ENCODE measurements around the gene ERFE. TPM values are rescaled to one million over a fixed set of nuclear protein-coding genes. Genes with fewer than 3 reads are reported as not detected.
"Not testable (repeated sequence)": the region's sequence is repeated elsewhere in the genome, so short reads cannot be mapped to it uniquely, and the experiment has no call there.

ERFE gene, protein sequence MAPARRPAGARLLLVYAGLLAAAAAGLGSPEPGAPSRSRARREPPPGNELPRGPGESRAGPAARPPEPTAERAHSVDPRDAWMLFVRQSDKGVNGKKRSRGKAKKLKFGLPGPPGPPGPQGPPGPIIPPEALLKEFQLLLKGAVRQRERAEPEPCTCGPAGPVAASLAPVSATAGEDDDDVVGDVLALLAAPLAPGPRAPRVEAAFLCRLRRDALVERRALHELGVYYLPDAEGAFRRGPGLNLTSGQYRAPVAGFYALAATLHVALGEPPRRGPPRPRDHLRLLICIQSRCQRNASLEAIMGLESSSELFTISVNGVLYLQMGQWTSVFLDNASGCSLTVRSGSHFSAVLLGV
- total RNA-seq (2014; rRNA removed; shearing (Covaris generic); ENCODE audit: low replicate concordance) = 11.1 and 24.6 TPM in 2 replicates

DNA sequence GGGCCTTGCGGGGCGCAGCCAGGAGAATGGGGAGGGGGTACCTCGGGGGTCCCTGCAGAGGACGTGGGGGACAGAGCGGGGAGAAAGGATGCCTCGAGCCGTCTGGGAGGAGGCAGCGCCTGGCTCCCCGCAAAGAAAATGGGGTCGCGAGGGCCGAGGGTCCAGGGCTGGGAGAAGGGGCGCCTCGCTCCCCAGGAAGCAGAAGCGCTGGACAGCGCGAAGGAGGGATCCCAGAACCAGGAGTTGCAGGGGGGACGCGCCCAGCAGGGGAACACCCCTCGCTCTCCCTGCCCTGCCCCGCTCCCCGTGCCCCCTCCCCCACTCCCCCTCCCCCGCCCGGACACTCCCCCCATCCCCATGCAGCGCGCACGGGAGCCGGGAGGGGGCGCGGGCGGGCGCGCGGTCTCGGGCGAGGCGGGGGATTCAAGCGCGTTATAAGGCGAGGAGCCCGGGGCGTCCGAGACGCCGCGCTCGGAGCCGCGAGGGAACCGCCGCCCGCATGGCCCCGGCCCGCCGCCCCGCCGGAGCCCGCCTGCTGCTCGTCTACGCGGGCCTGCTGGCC lies at the start of gene ERFE:
Gene ERFE, plus strand, starts transcription at position 462 of the 562 bp plus-strand sequence. Its CDS starts 38 bp downstream, at position 500.
- no peaks in the 10 kb centered on the region for H3K27me3 ChIP-seq
- no peaks in the 10 kb centered on the region for H3K36me3 ChIP-seq
- peak; percentile 54 for DNase-seq
- H3K9me3 ChIP-seq = no peaks in the 10 kb centered on the region
- H3K4me3 ChIP-seq = peak within 1 kb of the TSS; percentile 54

DNA sequence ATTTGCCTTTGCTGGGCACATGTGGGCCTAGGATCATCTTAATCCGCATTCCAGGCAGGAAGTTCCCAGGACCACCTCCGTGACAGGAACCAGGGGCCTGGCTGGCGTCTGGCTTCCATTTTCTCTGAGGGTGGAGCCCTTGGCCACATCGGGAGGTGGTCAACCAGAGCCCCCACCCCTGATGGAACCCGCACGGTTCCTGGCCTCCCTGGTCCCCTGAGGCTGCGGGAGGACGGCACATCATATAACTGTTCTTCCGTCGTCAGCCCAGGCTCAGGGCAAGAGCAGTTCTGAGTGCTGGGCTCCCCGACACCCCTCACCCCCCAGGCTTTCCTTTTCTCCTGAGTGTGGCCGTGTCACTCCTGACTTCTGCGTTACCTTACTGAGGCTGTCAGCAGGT lies 45.2 kb upstream of the ERFE start:
- H3K36me3 ChIP-seq = no peaks in the 10 kb centered on the region
- no peaks in the 10 kb centered on the region; the same call in 1 of the 2 replicates for H3K27me3 ChIP-seq
- no peak for DNase-seq
- peaks cover 6% of the 10 kb centered on the region; the same call in 1 of the 2 replicates for H3K9me3 ChIP-seq
- H3K4me3 ChIP-seq = no peak overlapping the region

GRCh38 chr2:238114331-238114841 lies 44.4 kb upstream of the ERFE start:
- Histone ChIP-seq H3K9me3 (peaks cover 6% of the 10 kb centered on the region; the same call in 1 of the 2 replicates), H3K4me3 (no peak overlapping the region), H3K27me3 (no peaks in the 10 kb centered on the region; the same call in 1 of the 2 replicates), H3K36me3 (no peaks in the 10 kb centered on the region)
- DNase-seq = no peak

- Histone ChIP-seq H3K36me3 (no peaks in the 10 kb centered on the region), H3K4me3 (no peak overlapping the region), H3K9me3 (peaks cover 6% of the 10 kb centered on the region; the same call in 1 of the 2 replicates), H3K27me3 (no peaks in the 10 kb centered on the region; the same call in 1 of the 2 replicates)
- no peak for DNase-seq
Observed at GRCh38 chr2:238114851-238115660, 43.7 kb upstream of the ERFE start.

GRCh38 chr2:238115709-238116108 lies 43.1 kb upstream of the ERFE start:
- not testable (repeated sequence) for H3K9me3 ChIP-seq, DNase-seq, H3K27me3 ChIP-seq, H3K4me3 ChIP-seq, H3K36me3 ChIP-seq

DNA sequence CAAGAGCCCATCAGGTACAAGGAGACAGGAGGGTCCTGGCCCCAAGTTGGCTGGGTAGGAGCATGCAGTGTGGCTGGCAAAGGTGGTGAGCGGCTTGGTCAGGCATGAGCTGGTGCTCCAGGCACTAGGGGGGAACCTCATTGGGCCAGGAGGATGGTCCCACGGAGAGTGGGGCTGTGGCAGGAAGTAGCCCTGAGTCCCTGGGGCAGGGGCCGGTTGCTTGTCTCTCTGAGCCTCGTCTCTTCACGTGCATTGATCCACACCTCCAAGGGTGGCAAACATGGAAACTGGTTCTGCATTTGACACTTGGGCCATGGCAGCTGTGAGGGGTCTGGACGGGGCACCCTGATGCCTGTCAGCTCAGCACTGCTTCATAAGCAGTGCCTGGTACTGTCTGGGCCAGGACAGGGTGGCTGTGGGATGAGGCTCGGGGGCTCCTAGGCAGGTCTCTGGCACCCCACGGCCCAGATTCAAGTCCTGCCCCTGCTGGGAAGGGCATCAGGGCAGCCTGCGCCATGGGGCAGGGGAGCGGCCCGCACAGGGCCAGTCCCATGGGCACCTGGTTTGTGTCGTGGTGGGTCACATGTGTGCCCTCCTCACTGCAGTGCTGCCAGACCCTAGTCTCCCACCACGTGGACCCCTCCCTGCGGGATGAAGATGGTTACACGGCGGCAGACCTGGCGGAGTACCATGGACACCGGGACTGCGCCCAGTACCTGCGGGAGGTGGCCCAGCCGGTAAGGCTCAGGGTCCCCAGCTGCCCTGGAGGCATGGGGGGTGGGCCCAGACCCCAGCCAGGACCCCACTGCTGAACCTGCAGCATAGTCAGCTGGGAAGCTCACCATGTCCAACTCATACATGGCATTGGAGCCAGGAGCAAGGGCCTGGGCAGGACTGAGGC lies 42.2 kb upstream of the ERFE start:
- no peaks in the 10 kb centered on the region for H3K36me3 ChIP-seq
- H3K9me3 ChIP-seq = peaks cover 6% of the 10 kb centered on the region; the same call in 1 of the 2 replicates
- H3K27me3 ChIP-seq = no peaks in the 10 kb centered on the region; the same call in 1 of the 2 replicates
- DNase-seq = no peak
- H3K4me3 ChIP-seq = no peak overlapping the region

GRCh38 chr2:238117199-238118154 lies 41.3 kb upstream of the ERFE start:
- DNase-seq = no peak
- H3K27me3 ChIP-seq = no peaks in the 10 kb centered on the region; the same call in 1 of the 2 replicates
- H3K4me3 ChIP-seq = no peak overlapping the region
- no peaks in the 10 kb centered on the region for H3K36me3 ChIP-seq
- H3K9me3 ChIP-seq = peaks cover 6% of the 10 kb centered on the region; the same call in 1 of the 2 replicates

DNA sequence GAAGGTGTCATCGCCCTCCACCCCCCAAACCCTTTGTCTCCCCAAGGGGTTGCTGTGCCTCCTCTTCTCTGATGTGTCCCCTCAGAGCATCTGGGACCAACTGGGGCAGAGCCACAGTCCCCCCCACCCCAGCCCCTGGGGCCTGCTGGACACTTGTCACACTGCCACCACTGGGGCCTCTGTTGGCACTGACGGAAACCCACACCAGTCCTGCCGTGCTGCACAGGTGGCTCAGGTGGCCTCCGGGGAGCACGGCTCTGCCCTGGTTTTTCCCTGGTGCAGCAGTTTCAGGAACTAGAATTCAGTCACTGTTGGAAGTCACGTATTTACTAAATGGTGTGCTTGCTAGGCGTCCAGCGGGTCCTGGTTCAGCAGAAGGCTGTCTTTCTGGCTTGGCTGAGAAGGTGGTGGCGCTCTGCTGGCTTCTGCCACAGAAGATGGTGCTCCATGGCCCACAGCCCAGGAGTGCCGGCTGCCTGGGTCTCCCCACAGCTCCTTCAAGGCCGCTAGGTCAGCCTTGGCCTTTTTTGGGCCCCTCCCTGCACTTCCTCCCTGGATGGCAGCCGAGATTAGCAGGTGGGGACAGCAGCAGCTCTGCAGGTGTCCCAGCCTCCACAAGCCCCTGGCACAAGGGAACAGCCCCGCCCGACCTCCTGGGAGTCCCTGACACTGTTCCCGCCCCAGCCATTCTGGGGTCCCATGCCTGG lies 38.9 kb upstream of the ERFE start:
- Histone ChIP-seq H3K4me3 (no peak overlapping the region), H3K36me3 (no peaks in the 10 kb centered on the region), H3K9me3 (no peaks in the 10 kb centered on the region), H3K27me3 (no peaks in the 10 kb centered on the region)
- DNase-seq = no peak

GRCh38 chr2:238120463-238121298 lies 38.1 kb upstream of the ERFE start:
- Histone ChIP-seq H3K36me3 (no peaks in the 10 kb centered on the region), H3K4me3 (no peak overlapping the region), H3K27me3 (no peaks in the 10 kb centered on the region), H3K9me3 (no peaks in the 10 kb centered on the region)
- no peak for DNase-seq

GRCh38 chr2:238121511-238122286 lies 37.1 kb upstream of the ERFE start:
- Histone ChIP-seq H3K9me3 (peaks cover 4% of the 10 kb centered on the region), H3K36me3 (no peaks in the 10 kb centered on the region), H3K27me3 (no peaks in the 10 kb centered on the region), H3K4me3 (no peak overlapping the region)
- DNase-seq = no peak

DNA sequence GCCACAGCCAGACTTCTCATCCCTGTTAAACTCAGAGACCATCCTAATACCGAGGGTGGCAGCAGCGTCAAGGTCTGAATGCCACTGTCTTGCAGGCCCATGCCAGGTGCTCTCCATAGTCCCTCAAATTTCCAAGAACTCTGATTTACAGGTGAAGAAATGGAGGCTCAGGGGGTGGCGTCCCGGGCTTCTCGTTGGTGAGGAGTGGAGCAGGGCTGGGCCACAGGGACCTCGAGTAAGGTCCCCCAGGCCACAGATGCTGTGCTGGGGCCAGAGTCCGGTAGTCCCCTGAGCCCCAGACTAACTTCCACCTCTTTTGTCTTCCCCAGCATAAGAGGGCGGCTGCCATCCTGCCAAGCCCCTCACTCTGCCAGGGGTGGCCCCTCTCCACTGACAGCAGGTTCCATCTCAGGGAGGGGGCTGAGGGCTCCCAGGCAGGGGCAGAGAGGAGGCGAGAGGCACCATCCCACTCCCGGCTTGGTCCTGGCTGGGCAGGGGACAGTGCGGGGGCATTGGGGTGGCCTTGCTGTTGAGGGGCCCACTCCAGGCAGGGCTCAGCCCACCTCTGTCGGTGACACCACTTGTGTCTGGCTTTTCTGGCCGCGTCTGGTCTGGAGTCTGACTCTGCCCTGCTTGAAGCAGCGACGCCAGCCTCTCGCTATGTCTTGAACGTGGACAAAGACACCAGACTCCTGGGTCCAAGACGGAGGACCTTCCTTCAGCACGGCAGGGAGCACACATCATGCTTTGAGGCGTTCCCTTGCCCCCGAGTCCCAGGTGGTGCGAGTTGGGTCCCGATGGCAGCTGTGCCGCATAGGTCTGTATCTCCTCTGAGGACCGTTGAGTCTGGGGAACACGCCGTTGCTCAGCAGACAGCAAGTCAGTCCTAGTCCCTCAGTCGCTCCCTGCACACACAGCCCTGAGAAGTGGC lies 36.2 kb upstream of the ERFE start:
- Histone ChIP-seq H3K27me3 (no peaks in the 10 kb centered on the region), H3K4me3 (no peak overlapping the region), H3K36me3 (no peaks in the 10 kb centered on the region), H3K9me3 (peaks cover 4% of the 10 kb centered on the region)
- no peak for DNase-seq

Measured in MG63 (cell line).